Activated naive CD8-positive, alpha-beta T cell treated with anti-CD3 and anti-CD28 coated beads, Interleukin-2, amount 50 U/mL, for 24 hours (primary cell): ENCODE measurements around the gene SEMA7A.
A peak's percentile ranks its signal among the peaks of the same experiment; 100 is the strongest.
"Not testable (repeated sequence)": the region's sequence is repeated elsewhere in the genome, so short reads cannot be mapped to it uniquely, and the experiment has no call there.

Experiments
- ATAC-seq: fragments of 150-1000 bp; cut with Tn5 transposase; one replicate; pipeline ENCODE4 v1.10.0; 2021
- DNase-seq: peaks from one replicate; pipeline ENCODE4 v3.0.0; 2021
- H3K27ac Mint-ChIP-seq: one replicate; pipeline ENCODE4 v1.8.0; 2021; ENCODE audit warnings: mild to moderate bottlenecking, mixed read lengths
- H3K27me3 Mint-ChIP-seq: one replicate; pipeline ENCODE4 v1.8.0; 2021; ENCODE audit warnings: mixed read lengths
- H3K36me3 Mint-ChIP-seq: one replicate; pipeline ENCODE4 v1.8.0; 2021; ENCODE audit warnings: low read depth, mixed read lengths
- H3K4me1 Mint-ChIP-seq: one replicate; pipeline ENCODE4 v1.8.0; 2021; ENCODE audit warnings: mixed read lengths
- H3K4me3 Mint-ChIP-seq: one replicate; pipeline ENCODE4 v1.8.0; 2021; ENCODE audit warnings: mild to moderate bottlenecking, moderate library complexity, mixed read lengths
- H3K9me3 Mint-ChIP-seq: one replicate; pipeline ENCODE4 v1.8.0; 2021; ENCODE audit warnings: mixed read lengths

Gene SEMA7A

DNA sequence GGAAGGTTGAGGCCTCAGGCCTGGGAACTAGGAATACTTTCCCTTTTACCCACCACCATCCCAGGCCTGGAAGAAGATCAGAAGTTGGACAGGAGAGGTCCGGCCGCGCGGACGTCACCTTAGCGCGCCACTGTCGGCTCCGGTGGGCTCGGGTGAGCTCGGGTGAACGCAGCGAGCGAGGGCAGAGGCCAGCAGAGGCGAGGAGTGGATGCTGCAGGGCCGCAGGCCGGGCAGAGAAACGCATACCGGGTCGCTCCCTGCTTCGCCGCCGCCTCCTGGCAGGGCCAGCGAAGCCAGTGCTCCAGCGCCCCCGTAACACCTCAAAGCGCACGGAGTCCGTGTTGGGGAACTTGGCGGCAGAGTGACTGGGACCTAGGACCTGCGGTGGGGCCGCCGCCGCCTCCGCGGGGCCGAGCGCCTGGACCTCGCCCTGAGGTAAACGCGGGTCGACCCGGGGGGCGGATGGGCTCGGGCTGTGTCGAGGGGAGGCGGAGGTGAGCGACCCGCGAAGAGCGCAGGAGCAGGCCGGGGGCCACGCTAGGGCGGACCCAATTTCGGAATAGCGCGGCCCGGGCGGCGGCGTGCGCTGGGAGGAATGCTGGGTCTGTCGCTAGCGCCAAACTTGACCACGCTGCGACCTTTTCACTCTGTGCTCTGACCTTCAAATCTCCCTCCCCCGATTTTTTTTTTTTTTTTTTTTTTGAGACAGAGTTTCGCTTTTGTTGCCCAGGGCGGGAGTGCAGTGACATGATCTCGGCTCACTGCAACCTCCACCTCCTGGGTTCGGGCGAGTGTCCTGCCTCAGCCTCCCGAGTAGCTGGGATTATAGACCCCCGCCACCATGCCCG lies 67.9 kb downstream of the SEMA7A start:
- H3K9me3 Mint-ChIP-seq, result no peaks in the 10 kb centered on the region
- H3K4me3 Mint-ChIP-seq, result peak overlapping the region; percentile 63
- H3K27me3 Mint-ChIP-seq, result peaks cover 44% of the 10 kb centered on the region
- no peaks in the 10 kb centered on the region for H3K36me3 Mint-ChIP-seq
- peaks cover 6% of the 10 kb centered on the region for H3K4me1 Mint-ChIP-seq
- peak overlapping the region; percentile 27 for H3K27ac Mint-ChIP-seq
- peak; percentile 84 for ATAC-seq
- peak; percentile 44 for DNase-seq

DNA sequence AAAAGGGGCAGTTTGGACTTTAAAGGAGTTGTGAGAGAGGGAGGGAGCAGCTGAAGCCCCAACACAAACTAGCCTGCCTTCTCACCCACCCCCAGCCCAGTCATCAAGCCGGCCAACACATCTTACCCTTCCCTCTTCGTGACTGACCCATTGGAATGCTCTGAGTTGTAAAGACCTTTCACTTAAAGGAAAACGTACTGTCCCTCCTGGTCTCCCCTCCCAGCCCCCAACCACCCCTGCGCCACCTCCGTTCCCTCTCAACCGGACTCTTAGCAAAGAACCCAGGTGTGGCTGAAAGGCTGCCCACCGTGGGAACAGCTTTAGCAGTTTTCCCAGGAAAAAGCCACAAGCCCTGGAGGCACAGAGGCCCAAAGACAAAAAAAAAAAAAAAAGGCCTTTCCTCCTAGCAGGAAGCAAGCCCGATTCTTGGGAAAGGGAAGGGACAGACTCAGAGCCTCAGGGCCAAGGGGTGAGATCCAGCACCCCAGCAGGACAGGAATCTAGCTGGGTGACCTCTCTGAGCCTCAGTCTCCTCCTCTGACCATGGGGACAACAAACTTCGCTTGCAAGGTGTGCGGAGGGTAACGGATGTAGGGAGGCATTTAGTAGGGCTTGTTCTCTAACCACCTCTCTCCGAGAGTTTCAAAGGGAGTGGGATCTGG lies 68.7 kb downstream of the SEMA7A start:
- H3K27ac Mint-ChIP-seq, result peak overlapping the region; percentile 27
- H3K4me3 Mint-ChIP-seq, result peak overlapping the region; percentile 63
- H3K9me3 Mint-ChIP-seq, result no peaks in the 10 kb centered on the region
- H3K27me3 Mint-ChIP-seq, result peaks cover 44% of the 10 kb centered on the region
- ATAC-seq, result no peak
- no peaks in the 10 kb centered on the region for H3K36me3 Mint-ChIP-seq
- DNase-seq, result no peak
- H3K4me1 Mint-ChIP-seq, result peaks cover 6% of the 10 kb centered on the region

DNA sequence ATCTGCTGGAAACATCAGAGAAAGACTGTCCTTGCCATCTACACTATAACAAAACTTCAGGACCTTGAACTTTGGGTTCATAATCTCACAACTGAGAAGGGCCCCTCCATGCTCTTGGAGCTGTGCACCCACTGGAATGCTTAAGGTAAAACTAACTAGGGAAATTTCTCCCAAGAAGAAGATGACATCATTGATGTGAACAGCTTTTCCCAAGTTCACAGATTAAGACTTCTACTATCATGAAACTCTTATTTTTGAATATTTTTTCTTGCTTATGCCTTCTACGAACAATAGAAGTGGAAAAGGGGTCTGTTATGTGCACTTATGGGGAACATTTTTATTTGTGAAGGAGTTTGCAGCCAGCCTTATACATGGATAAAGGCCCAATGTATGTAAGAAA lies 71.3 kb downstream of the SEMA7A start:
- H3K27ac Mint-ChIP-seq, result no peak overlapping the region
- no peak for ATAC-seq
- H3K36me3 Mint-ChIP-seq, result no peaks in the 10 kb centered on the region
- H3K4me1 Mint-ChIP-seq, result peaks cover 6% of the 10 kb centered on the region
- peaks cover 25% of the 10 kb centered on the region for H3K27me3 Mint-ChIP-seq
- H3K4me3 Mint-ChIP-seq, result no peak overlapping the region
- DNase-seq, result no peak
- no peaks in the 10 kb centered on the region for H3K9me3 Mint-ChIP-seq

DNA sequence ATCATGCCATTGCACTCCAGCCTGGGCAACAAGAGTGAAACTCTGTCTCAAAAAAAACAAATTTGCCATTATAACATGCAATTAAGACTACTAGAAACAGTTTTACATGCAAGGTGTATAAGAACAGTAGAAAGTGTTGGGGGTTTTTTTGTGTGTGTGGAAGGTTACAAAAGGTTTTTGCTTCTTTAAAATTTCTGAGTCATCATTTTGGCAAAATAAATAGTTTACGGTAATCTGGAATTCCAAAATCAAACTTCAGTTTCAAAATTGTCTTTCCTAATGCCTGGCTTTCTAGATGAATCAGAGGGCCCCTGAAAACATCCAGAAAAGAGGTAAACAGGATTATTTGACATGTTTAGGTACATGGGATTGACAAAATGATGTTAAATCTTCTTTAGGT lies 72.9 kb downstream of the SEMA7A start:
- H3K36me3 Mint-ChIP-seq, H3K27ac Mint-ChIP-seq, H3K9me3 Mint-ChIP-seq, H3K4me3 Mint-ChIP-seq, ATAC-seq, H3K4me1 Mint-ChIP-seq, DNase-seq: not testable (repeated sequence)
- H3K27me3 Mint-ChIP-seq, result peaks cover 12% of the 10 kb centered on the region

DNA sequence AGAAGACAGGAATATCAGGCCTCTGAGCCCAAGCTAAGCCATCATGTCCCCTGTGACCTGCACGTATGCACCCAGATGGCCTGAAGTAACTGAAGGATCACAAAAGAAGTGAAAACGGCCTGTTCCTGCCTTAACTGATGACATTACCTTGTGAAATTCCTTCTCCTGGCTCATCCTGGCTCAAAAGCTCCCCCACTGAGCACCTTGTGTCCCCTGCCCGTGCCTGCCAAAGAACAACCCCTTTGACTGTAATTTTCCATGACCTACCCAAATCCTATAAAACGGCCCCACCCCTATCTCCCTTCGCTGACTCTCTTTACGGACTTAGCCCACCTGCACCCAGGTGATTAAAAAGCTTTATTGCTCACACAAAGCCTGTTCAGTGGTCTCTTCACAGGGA lies 74.4 kb downstream of the SEMA7A start:
- not testable (repeated sequence) for H3K9me3 Mint-ChIP-seq, ATAC-seq, H3K27ac Mint-ChIP-seq

More for the DNA sequence above, 74.4 kb downstream of the SEMA7A start:
- DNase-seq, H3K36me3 Mint-ChIP-seq, H3K4me1 Mint-ChIP-seq, H3K4me3 Mint-ChIP-seq: not testable (repeated sequence)
- H3K27me3 Mint-ChIP-seq, result peaks cover 13% of the 10 kb centered on the region
